HFFc6 (cell line): ENCODE results near the gene HAL. TPM values are rescaled to one million over a fixed set of nuclear protein-coding genes. Genes with fewer than 3 reads are reported as not detected.

Experiments used
- DNase-seq: peaks from one replicate; pipeline ENCODE4 v3.0.0-alpha.2; 2018
- H3K27ac Mint-ChIP-seq: 2 replicates; pipeline ENCODE4 v1.8.0; 2020; ENCODE audit warnings: mild to moderate bottlenecking, mixed read lengths
- H3K27me3 Mint-ChIP-seq: 2 replicates; pipeline ENCODE4 v1.8.0; 2021; ENCODE audit warnings: mild to moderate bottlenecking, moderate library complexity, mixed read lengths; ENCODE audit not compliant: insufficient read depth
- H3K36me3 Mint-ChIP-seq: 2 replicates; pipeline ENCODE4 v1.8.0; 2021; ENCODE audit warnings: low read depth, mixed read lengths
- H3K4me1 Mint-ChIP-seq: 2 replicates; pipeline ENCODE4 v1.8.0; 2020; ENCODE audit warnings: low read depth, mixed read lengths
- H3K4me3 Mint-ChIP-seq: 2 replicates; pipeline ENCODE4 v1.8.0; 2020; ENCODE audit warnings: mild to moderate bottlenecking, moderate library complexity, mixed read lengths
- H3K9me3 Mint-ChIP-seq: 2 replicates; pipeline ENCODE4 v1.8.0; 2020; ENCODE audit warnings: mild to moderate bottlenecking, mixed read lengths
- CTCF ChIP-seq: fragments of 200-600 bp; sonication (generic); IDR thresholded peaks from 2 replicates; pipeline ENCODE4 v1.5.0; 2021; ENCODE audit warnings: antibody characterized with exemption, mild to moderate bottlenecking
- total RNA-seq, 6 experiments: library from RNA; stranded (reverse); fragmentation: NEBNext Ultra II Directional; extraction: Animal tissue kit (Norgen Biotek cat#: 25700); gene quantifications; 2 replicates in 1 of 6; 3 replicates in 5 of 6; pipeline ENCODE4 v1.2.3, GENCODE V29; 2021

Gene HAL
- total RNA-seq, 6 experiments from 2014 or later = not detected

- Mint-ChIP-seq H3K27me3 (no peaks in the 10 kb centered on the region), H3K36me3 (peaks cover 6% of the 10 kb centered on the region; the same call in 1 of the 2 replicates), H3K4me1 (no peaks in the 10 kb centered on the region), H3K4me3 (no peak overlapping the region), H3K9me3 (no peaks in the 10 kb centered on the region), H3K27ac (no peak overlapping the region)
- TF ChIP-seq CTCF = no peak
- no peak for DNase-seq
Measured at GRCh38 chr12:96020314-96021003, 24.3 kb upstream of the HAL start.

GRCh38 chr12:96015672-96016071 is 19.5 kb upstream of the HAL start:
- Mint-ChIP-seq H3K4me1 (no peaks in the 10 kb centered on the region), H3K27ac (no peak overlapping the region), H3K9me3 (no peaks in the 10 kb centered on the region), H3K36me3 (peaks cover 6% of the 10 kb centered on the region; the same call in 1 of the 2 replicates), H3K27me3 (no peaks in the 10 kb centered on the region), H3K4me3 (no peak overlapping the region)
- DNase-seq = peak; percentile 25
- TF ChIP-seq CTCF = peak; percentile 53

GRCh38 chr12:96014943-96015599 is 18.9 kb upstream of the HAL start:
- no peak for TF ChIP-seq CTCF
- Mint-ChIP-seq H3K9me3 (no peaks in the 10 kb centered on the region), H3K27me3 (no peaks in the 10 kb centered on the region), H3K36me3 (peaks cover 1% of the 10 kb centered on the region; the same call in 1 of the 2 replicates), H3K4me1 (no peaks in the 10 kb centered on the region), H3K4me3 (no peak overlapping the region), H3K27ac (no peak overlapping the region)
- DNase-seq = no peak

- Mint-ChIP-seq H3K4me1 (no peaks in the 10 kb centered on the region), H3K9me3 (no peaks in the 10 kb centered on the region), H3K27me3 (no peaks in the 10 kb centered on the region), H3K4me3 (no peak overlapping the region), H3K36me3 (no peaks in the 10 kb centered on the region; the same call in none of the 2 replicates), H3K27ac (no peak overlapping the region)
- TF ChIP-seq CTCF = no peak
- DNase-seq = no peak
Measured at GRCh38 chr12:96007729-96008128, 11.6 kb upstream of the HAL start.

GRCh38 chr12:96006727-96007126 is 10.6 kb upstream of the HAL start:
- Mint-ChIP-seq H3K4me3 (no peak overlapping the region), H3K4me1 (no peaks in the 10 kb centered on the region), H3K27ac (no peak overlapping the region), H3K27me3 (no peaks in the 10 kb centered on the region), H3K36me3 (no peaks in the 10 kb centered on the region; the same call in none of the 2 replicates), H3K9me3 (no peaks in the 10 kb centered on the region)
- DNase-seq = no peak
- no peak for TF ChIP-seq CTCF
